Measurements from ENCODE around the gene RPRD2.
"Not testable (repeated sequence)": the region's sequence is repeated elsewhere in the genome, so short reads cannot be mapped to it uniquely, and the experiment has no call there.

DNA sequence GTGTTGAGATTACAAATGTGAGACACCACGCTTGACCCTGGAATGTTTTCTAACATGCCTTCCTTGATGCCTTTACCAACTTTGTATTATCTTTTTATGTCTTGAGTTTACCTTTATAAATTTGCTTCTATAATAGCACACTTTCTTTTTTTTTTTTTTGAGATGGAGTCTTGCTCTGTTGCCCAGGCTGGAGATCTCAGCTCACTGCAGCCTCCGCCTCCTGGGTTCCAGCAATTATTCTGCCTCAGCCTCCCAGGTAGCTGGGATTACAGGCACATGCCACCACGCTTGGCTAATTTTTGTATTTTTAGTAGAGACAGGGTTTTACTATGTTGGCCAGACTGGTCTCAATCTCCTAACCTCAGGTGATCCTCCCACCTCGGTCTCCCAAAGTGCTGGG is 49.3 kb upstream of the RPRD2 start:
- TF ChIP-seq TCF7L2 (IDR thresholded peaks at IDR 0.05; ENCODE audit: borderline replicate concordance, extremely low read depth, insufficient read depth, insufficient read length); ZFX (IDR thresholded peaks at IDR 0.05); EGR1 (IDR thresholded peaks at IDR 0.05; ENCODE audit: low read depth); POLR2AphosphoS5 (IDR thresholded peaks at IDR 0.05; ENCODE audit: low read depth, low read length); JUND (IDR thresholded peaks at IDR 0.05); EZH2 (IDR thresholded peaks at IDR 0.05); ELF1 (IDR thresholded peaks at IDR 0.05; ENCODE audit: borderline replicate concordance, low read depth): not testable (repeated sequence)
- TF ChIP-seq, protein P1, sequence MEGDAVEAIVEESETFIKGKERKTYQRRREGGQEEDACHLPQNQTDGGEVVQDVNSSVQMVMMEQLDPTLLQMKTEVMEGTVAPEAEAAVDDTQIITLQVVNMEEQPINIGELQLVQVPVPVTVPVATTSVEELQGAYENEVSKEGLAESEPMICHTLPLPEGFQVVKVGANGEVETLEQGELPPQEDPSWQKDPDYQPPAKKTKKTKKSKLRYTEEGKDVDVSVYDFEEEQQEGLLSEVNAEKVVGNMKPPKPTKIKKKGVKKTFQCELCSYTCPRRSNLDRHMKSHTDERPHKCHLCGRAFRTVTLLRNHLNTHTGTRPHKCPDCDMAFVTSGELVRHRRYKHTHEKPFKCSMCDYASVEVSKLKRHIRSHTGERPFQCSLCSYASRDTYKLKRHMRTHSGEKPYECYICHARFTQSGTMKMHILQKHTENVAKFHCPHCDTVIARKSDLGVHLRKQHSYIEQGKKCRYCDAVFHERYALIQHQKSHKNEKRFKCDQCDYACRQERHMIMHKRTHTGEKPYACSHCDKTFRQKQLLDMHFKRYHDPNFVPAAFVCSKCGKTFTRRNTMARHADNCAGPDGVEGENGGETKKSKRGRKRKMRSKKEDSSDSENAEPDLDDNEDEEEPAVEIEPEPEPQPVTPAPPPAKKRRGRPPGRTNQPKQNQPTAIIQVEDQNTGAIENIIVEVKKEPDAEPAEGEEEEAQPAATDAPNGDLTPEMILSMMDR (IDR thresholded peaks at IDR 0.05 in 2 of 3, conservative IDR thresholded peaks at IDR 0.05 in 1 of 3; ENCODE audit: borderline replicate concordance in 1 of 3, insufficient read depth in 1 of 3, low read depth in 2 of 3, low read length in 2 of 3): not testable (repeated sequence)
- TF ChIP-seq, protein P2, sequence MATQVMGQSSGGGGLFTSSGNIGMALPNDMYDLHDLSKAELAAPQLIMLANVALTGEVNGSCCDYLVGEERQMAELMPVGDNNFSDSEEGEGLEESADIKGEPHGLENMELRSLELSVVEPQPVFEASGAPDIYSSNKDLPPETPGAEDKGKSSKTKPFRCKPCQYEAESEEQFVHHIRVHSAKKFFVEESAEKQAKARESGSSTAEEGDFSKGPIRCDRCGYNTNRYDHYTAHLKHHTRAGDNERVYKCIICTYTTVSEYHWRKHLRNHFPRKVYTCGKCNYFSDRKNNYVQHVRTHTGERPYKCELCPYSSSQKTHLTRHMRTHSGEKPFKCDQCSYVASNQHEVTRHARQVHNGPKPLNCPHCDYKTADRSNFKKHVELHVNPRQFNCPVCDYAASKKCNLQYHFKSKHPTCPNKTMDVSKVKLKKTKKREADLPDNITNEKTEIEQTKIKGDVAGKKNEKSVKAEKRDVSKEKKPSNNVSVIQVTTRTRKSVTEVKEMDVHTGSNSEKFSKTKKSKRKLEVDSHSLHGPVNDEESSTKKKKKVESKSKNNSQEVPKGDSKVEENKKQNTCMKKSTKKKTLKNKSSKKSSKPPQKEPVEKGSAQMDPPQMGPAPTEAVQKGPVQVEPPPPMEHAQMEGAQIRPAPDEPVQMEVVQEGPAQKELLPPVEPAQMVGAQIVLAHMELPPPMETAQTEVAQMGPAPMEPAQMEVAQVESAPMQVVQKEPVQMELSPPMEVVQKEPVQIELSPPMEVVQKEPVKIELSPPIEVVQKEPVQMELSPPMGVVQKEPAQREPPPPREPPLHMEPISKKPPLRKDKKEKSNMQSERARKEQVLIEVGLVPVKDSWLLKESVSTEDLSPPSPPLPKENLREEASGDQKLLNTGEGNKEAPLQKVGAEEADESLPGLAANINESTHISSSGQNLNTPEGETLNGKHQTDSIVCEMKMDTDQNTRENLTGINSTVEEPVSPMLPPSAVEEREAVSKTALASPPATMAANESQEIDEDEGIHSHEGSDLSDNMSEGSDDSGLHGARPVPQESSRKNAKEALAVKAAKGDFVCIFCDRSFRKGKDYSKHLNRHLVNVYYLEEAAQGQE (IDR thresholded peaks at IDR 0.05; ENCODE audit: low read depth): not testable (repeated sequence)
